H1 (cell line): ENCODE data around the gene UQCC5. TPM values are rescaled to one million over a fixed set of nuclear protein-coding genes. Genes with fewer than 3 reads are reported as not detected.

Source experiments
- polyA plus RNA-seq, 7 experiments: library from polyadenylated mRNA; depleted of rRNA in 3 of 7; stranded (reverse) in 5 of 7; unstranded in 2 of 7; fragments of >200 nt in 5 of 7; fragments of 200-250 nt in 2 of 7; gene quantifications; 1 replicate in 5 of 7; 2 replicates in 1 of 7; 4 replicates in 1 of 7; pipeline versions ENCODE4 v1.2.1 to v1.2.3, GENCODE V29; 2011 to 2013; ENCODE audit warnings: missing spikeins in 2 of 7, mixed read lengths in 2 of 7
- total RNA-seq: library from RNA; stranded (reverse); fragmentation: NEBNext Ultra II Directional; extraction: Animal tissue kit (Norgen Biotek cat#: 25700); gene quantifications from 2 replicates; pipeline ENCODE4 v1.2.1, GENCODE V29; 2021
- TF ChIP-seq, protein P1 (sequence below): fragments of 300-600 bp; sonication (generic); IDR thresholded peaks from 2 replicates; pipeline ENCODE4 v1.7.1; 2012; ENCODE audit warnings: low read length, moderate library complexity, mild to moderate bottlenecking, inconsistent platforms; ENCODE audit not compliant: insufficient replicate concordance

UQCC5 gene
- total and polyA plus RNA-seq, 2 of the 8 experiments (the other 6 are each of a cell fraction or from before 2014, with no cell fraction given) = 35.0 to 37.7 TPM

GRCh38 chr3:52492059-52492458 lies 44.3 kb upstream of the UQCC5 start (continued):
- TF ChIP-seq, protein P1, sequence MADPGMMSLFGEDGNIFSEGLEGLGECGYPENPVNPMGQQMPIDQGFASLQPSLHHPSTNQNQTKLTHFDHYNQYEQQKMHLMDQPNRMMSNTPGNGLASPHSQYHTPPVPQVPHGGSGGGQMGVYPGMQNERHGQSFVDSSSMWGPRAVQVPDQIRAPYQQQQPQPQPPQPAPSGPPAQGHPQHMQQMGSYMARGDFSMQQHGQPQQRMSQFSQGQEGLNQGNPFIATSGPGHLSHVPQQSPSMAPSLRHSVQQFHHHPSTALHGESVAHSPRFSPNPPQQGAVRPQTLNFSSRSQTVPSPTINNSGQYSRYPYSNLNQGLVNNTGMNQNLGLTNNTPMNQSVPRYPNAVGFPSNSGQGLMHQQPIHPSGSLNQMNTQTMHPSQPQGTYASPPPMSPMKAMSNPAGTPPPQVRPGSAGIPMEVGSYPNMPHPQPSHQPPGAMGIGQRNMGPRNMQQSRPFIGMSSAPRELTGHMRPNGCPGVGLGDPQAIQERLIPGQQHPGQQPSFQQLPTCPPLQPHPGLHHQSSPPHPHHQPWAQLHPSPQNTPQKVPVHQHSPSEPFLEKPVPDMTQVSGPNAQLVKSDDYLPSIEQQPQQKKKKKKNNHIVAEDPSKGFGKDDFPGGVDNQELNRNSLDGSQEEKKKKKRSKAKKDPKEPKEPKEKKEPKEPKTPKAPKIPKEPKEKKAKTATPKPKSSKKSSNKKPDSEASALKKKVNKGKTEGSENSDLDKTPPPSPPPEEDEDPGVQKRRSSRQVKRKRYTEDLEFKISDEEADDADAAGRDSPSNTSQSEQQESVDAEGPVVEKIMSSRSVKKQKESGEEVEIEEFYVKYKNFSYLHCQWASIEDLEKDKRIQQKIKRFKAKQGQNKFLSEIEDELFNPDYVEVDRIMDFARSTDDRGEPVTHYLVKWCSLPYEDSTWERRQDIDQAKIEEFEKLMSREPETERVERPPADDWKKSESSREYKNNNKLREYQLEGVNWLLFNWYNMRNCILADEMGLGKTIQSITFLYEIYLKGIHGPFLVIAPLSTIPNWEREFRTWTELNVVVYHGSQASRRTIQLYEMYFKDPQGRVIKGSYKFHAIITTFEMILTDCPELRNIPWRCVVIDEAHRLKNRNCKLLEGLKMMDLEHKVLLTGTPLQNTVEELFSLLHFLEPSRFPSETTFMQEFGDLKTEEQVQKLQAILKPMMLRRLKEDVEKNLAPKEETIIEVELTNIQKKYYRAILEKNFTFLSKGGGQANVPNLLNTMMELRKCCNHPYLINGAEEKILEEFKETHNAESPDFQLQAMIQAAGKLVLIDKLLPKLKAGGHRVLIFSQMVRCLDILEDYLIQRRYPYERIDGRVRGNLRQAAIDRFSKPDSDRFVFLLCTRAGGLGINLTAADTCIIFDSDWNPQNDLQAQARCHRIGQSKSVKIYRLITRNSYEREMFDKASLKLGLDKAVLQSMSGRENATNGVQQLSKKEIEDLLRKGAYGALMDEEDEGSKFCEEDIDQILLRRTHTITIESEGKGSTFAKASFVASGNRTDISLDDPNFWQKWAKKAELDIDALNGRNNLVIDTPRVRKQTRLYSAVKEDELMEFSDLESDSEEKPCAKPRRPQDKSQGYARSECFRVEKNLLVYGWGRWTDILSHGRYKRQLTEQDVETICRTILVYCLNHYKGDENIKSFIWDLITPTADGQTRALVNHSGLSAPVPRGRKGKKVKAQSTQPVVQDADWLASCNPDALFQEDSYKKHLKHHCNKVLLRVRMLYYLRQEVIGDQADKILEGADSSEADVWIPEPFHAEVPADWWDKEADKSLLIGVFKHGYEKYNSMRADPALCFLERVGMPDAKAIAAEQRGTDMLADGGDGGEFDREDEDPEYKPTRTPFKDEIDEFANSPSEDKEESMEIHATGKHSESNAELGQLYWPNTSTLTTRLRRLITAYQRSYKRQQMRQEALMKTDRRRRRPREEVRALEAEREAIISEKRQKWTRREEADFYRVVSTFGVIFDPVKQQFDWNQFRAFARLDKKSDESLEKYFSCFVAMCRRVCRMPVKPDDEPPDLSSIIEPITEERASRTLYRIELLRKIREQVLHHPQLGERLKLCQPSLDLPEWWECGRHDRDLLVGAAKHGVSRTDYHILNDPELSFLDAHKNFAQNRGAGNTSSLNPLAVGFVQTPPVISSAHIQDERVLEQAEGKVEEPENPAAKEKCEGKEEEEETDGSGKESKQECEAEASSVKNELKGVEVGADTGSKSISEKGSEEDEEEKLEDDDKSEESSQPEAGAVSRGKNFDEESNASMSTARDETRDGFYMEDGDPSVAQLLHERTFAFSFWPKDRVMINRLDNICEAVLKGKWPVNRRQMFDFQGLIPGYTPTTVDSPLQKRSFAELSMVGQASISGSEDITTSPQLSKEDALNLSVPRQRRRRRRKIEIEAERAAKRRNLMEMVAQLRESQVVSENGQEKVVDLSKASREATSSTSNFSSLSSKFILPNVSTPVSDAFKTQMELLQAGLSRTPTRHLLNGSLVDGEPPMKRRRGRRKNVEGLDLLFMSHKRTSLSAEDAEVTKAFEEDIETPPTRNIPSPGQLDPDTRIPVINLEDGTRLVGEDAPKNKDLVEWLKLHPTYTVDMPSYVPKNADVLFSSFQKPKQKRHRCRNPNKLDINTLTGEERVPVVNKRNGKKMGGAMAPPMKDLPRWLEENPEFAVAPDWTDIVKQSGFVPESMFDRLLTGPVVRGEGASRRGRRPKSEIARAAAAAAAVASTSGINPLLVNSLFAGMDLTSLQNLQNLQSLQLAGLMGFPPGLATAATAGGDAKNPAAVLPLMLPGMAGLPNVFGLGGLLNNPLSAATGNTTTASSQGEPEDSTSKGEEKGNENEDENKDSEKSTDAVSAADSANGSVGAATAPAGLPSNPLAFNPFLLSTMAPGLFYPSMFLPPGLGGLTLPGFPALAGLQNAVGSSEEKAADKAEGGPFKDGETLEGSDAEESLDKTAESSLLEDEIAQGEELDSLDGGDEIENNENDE = no peak
